GM23248 (cell line): ENCODE measurements around the gene NUDC.

Experiments
- EZH2 ChIP-seq: fragments of 200-600 bp; sonication (generic); IDR thresholded peaks from 2 replicates; pipeline ENCODE4 v1.6.1; 2018; ENCODE audit warnings: antibody characterized with exemption, mild to moderate bottlenecking; ENCODE audit not compliant: insufficient read depth, poor library complexity, severe bottlenecking
- EZH2phosphoT487 ChIP-seq: fragments of 200-600 bp; sonication (generic); IDR thresholded peaks from 2 replicates; pipeline ENCODE4 v1.6.1; 2018; ENCODE audit warnings: antibody characterized with exemption, moderate library complexity, mild to moderate bottlenecking, low read depth; ENCODE audit not compliant: insufficient read depth

- no peak for TF ChIP-seq EZH2
- TF ChIP-seq EZH2phosphoT487: no peak
These were observed 23.6 kb downstream of the NUDC start for GRCh38 chr1:26945138-26945537.
